HCT116 (cell line): ENCODE measurements around the gene SAMD4B. TPM values are rescaled to one million over a fixed set of nuclear protein-coding genes. Genes with fewer than 3 reads are reported as not detected.
"Not testable (repeated sequence)": the region's sequence is repeated elsewhere in the genome, so short reads cannot be mapped to it uniquely, and the experiment has no call there.

ENCODE experiments used
- ATAC-seq: fragments of 200-7000 bp; cut with Tn5 transposase; 2 replicates; pipeline ENCODE4 v1.9.1; 2020; ENCODE audit warnings: mild to moderate bottlenecking, moderate library complexity
- BruUV-seq: library from RNA; stranded (reverse); fragments of 400-500 nt; replicated peaks from 2 replicates; lab custom pipeline; 2021; lab: Mats Ljungman, UMichigan
- CTCF ChIA-PET: fragments of 300-600 bp; sonication (Branson Sonifier 250); formaldehyde crosslinking; loops from one replicate; lab custom pipeline; 2021; ENCODE audit warnings: antibody characterized with exemption; lab: Charles Lee
- POLR2A ChIA-PET: fragments of 300-600, 350-600 bp; sonication (Branson Sonifier 250); formaldehyde crosslinking; loops from one replicate; lab custom pipeline; 2021; ENCODE audit warnings: antibody characterized with exemption; lab: Charles Lee
- RAD21 ChIA-PET, 2 experiments: fragments of 300-600 bp; sonication (Branson Sonifier 250); formaldehyde crosslinking; loops; one replicate each; lab custom pipeline; 2023; ENCODE audit warnings: low total read pairs in 2 of 2; ENCODE audit not compliant: uncharacterized antibody in 2 of 2, unreplicated experiment in 2 of 2, low non-redundant PET in 1 of 2; lab: Charles Lee
- DNase-seq: peaks from one replicate; pipeline ENCODE4 v3.0.0-alpha.2; 2010; ENCODE audit warnings: low read depth, low spot score
- H2AFZ ChIP-seq: fragments of 200-600 bp; shearing (Covaris generic), sonication (generic); 2 replicates; pipeline ENCODE4 v1.6.1; 2017; ENCODE audit warnings: low read depth, mixed run types, mixed read lengths, antibody characterized with exemption, low read length; ENCODE audit not compliant: poor library complexity, severe bottlenecking
- H3K27ac ChIP-seq: 2 replicates; pipeline ENCODE4 v1.5.1; 2012; ENCODE audit warnings: low read depth, low read length
- H3K27me3 ChIP-seq: fragments of 200-600 bp; sonication (generic); 2 replicates; pipeline ENCODE4 v1.6.1; 2016; ENCODE audit warnings: mixed run types, low read length, mixed read lengths; ENCODE audit not compliant: insufficient read depth
- H3K36me3 ChIP-seq, 2 experiments: fragments of 200-500 bp in 1 of 2; fragments of 200-600 bp in 1 of 2; sonication (Bioruptor generic) in 1 of 2; sonication (generic) in 1 of 2; 2 replicates each; pipeline versions ENCODE4 v1.5.1 to v1.6.1; 2014 to 2016; ENCODE audit warnings: low read length in 2 of 2, inconsistent platforms in 1 of 2, mixed read lengths in 1 of 2, mixed run types in 1 of 2; ENCODE audit not compliant: insufficient read depth in 2 of 2, control insufficient read depth in 1 of 2
- H3K4me1 ChIP-seq, 2 experiments: fragments of 200-600 bp in 1 of 2; sonication (generic) in 1 of 2; 2 replicates each; pipeline versions ENCODE4 v1.5.1 to v1.6.1; 2012 to 2017; ENCODE audit warnings: low read length in 2 of 2, inconsistent platforms in 1 of 2, mild to moderate bottlenecking in 1 of 2, mixed read lengths in 1 of 2, mixed run types in 1 of 2, moderate library complexity in 1 of 2; ENCODE audit not compliant: insufficient read depth in 2 of 2, control insufficient read depth in 1 of 2
- H3K4me2 ChIP-seq: fragments of 200-600 bp; sonication (generic); 2 replicates; pipeline ENCODE4 v1.6.1; 2017; ENCODE audit warnings: mixed run types, low read length, mixed read lengths
- H3K4me3 ChIP-seq, 2 experiments: fragments of 200-600 bp in 1 of 2; sonication (generic) in 1 of 2; replicated peaks in 1 of 2; 2 replicates each; pipeline ENCODE4 v1.5.1; 2011 to 2016; ENCODE audit warnings: low read length in 2 of 2, control low read depth in 1 of 2, low read depth in 1 of 2, mild to moderate bottlenecking in 1 of 2, mixed read lengths in 1 of 2, mixed run types in 1 of 2
- H3K79me2 ChIP-seq: fragments of 200-600 bp; sonication (generic); 2 replicates; pipeline ENCODE4 v1.6.1; 2017; ENCODE audit warnings: mild to moderate bottlenecking, mixed run types, low read length, moderate library complexity, mixed read lengths; ENCODE audit not compliant: insufficient read depth
- H3K9ac ChIP-seq: fragments of 200-600 bp; sonication (generic); 2 replicates; pipeline ENCODE4 v1.6.1; 2016; ENCODE audit warnings: low read length, mixed read lengths
- H3K9me2 ChIP-seq: fragments of 200-600 bp; sonication (generic), shearing (Covaris generic); 2 replicates; pipeline ENCODE4 v1.6.1; 2017; ENCODE audit warnings: mixed run types, mild to moderate bottlenecking, moderate library complexity; ENCODE audit not compliant: insufficient read depth
- H3K9me3 ChIP-seq, 2 experiments: fragments of 200-500 bp in 1 of 2; fragments of 200-600 bp in 1 of 2; sonication (Bioruptor generic) in 1 of 2; sonication (generic) in 1 of 2; 2 replicates each; pipeline ENCODE4 v1.6.1; 2014 to 2017; ENCODE audit warnings: low read length in 2 of 2, mixed read lengths in 2 of 2, inconsistent platforms in 1 of 2, low read depth in 1 of 2, mild to moderate bottlenecking in 1 of 2, mixed run types in 1 of 2, moderate library complexity in 1 of 2; ENCODE audit not compliant: control insufficient read depth in 1 of 2, insufficient read depth in 1 of 2
- H4K20me1 ChIP-seq: fragments of 200-600 bp; sonication (generic), shearing (Covaris generic); 2 replicates; pipeline ENCODE4 v1.6.1; 2017; ENCODE audit warnings: mixed run types, mild to moderate bottlenecking, moderate library complexity; ENCODE audit not compliant: insufficient read depth
- CBX3 ChIP-seq: IDR thresholded peaks from 2 replicates; pipeline ENCODE4 v1.6.1; 2012; ENCODE audit warnings: low read depth
- CTCF ChIP-seq, 3 experiments: fragments of 200-600 bp in 1 of 3; sonication (generic) in 1 of 3; IDR thresholded peaks in 2 of 3; conservative IDR thresholded peaks in 1 of 3; 2 replicates each; pipeline ENCODE4 v1.5.1; 2012 to 2017; ENCODE audit warnings: low read depth in 2 of 3, low read length in 2 of 3, antibody characterized with exemption in 1 of 3, borderline replicate concordance in 1 of 3, control low read depth in 1 of 3, mild to moderate bottlenecking in 1 of 3, mixed read lengths in 1 of 3, mixed run types in 1 of 3, moderate library complexity in 1 of 3; ENCODE audit not compliant: insufficient read depth in 1 of 3
- EGR1 ChIP-seq: IDR thresholded peaks from 2 replicates; pipeline ENCODE4 v1.6.1; 2012; ENCODE audit warnings: low read depth
- ELF1 ChIP-seq: IDR thresholded peaks from 2 replicates; pipeline ENCODE4 v1.6.1; 2012; ENCODE audit warnings: low read depth, borderline replicate concordance
- EZH2 ChIP-seq: fragments of 200-600 bp; sonication (generic); IDR thresholded peaks from 2 replicates; pipeline ENCODE4 v1.6.1; 2017; ENCODE audit warnings: antibody characterized with exemption, mixed run types
- FOSL1 ChIP-seq: IDR thresholded peaks from 2 replicates; pipeline ENCODE4 v1.6.1; 2012; ENCODE audit warnings: low read depth
- JUND ChIP-seq: IDR thresholded peaks from 2 replicates; pipeline ENCODE4 v1.6.1; 2012
- POLR2A ChIP-seq: IDR thresholded peaks from 2 replicates; pipeline ENCODE4 v1.7.0; 2011; ENCODE audit warnings: borderline replicate concordance; ENCODE audit not compliant: insufficient read depth, insufficient read length; ENCODE audit errors: extremely low read depth
- REST ChIP-seq: IDR thresholded peaks from 2 replicates; pipeline ENCODE4 v1.6.1; 2012; ENCODE audit warnings: low read depth
- TCF7L2 ChIP-seq: IDR thresholded peaks from 2 replicates; pipeline ENCODE4 v1.7.0; 2011; ENCODE audit warnings: borderline replicate concordance, inconsistent platforms; ENCODE audit not compliant: insufficient read depth, insufficient read length; ENCODE audit errors: extremely low read depth
- intact Hi-C: fragments of 100-400 bp; cut with micrococcal nuclease; formaldehyde crosslinking; loops from 2 replicates; pipeline ENCODE4 v1.10.0; 2022
- total RNA-seq: library from RNA; stranded (reverse); gene quantifications from one replicate; pipeline ENCODE4 v1.2.1, GENCODE V29; 2021; ENCODE audit not compliant: unreplicated experiment
- TF ChIP-seq, protein P1 (sequence below): IDR thresholded peaks from 2 replicates; pipeline ENCODE4 v1.6.1; 2012
- TF ChIP-seq, protein P2 (sequence below): IDR thresholded peaks from 2 replicates; pipeline ENCODE4 v1.6.1; 2012

SAMD4B gene
- total RNA-seq, 1 experiment from 2014 or later, result 127 TPM

DNA sequence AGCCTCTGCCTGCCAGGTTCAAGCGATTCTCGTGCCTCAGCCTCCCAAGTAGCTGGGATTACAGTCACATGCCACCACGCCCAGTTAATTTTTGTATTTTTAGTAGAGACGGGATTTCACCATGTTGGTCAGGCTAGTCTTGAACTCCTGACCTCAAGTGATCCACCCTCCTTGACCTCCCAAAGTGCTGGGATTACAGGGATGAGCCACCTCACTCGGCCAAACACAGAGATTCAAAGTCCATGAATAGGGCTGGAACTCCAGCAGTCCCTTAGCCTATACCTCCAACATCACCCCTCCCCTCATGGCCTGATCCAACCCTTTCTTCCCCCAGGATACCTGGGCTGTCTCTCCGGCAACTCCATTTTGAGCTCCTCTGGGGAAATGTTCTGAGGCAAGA lies 9.5 kb upstream of the SAMD4B start:
- CTCF ChIA-PET, result interaction anchor here (0.6 kb wide), 1 partner anchor 434 kb away, joined by 4 read pairs; no protein-coding TSS in a partner anchor
- H4K20me1 ChIP-seq, H3K36me3 ChIP-seq, RAD21 ChIA-PET, H3K9me3 ChIP-seq, H3K79me2 ChIP-seq, intact Hi-C loops, H3K9ac ChIP-seq, H3K27ac ChIP-seq, H3K9me2 ChIP-seq, ATAC-seq, DNase-seq, H3K27me3 ChIP-seq, H2AFZ ChIP-seq, H3K4me1 ChIP-seq, H3K4me2 ChIP-seq, BruUV-seq, H3K4me3 ChIP-seq: not testable (repeated sequence)
- POLR2A ChIA-PET, result interaction anchor here (0.6 kb wide), 1 partner anchor 995 kb away, joined by 3 read pairs; no protein-coding TSS in a partner anchor

DNA sequence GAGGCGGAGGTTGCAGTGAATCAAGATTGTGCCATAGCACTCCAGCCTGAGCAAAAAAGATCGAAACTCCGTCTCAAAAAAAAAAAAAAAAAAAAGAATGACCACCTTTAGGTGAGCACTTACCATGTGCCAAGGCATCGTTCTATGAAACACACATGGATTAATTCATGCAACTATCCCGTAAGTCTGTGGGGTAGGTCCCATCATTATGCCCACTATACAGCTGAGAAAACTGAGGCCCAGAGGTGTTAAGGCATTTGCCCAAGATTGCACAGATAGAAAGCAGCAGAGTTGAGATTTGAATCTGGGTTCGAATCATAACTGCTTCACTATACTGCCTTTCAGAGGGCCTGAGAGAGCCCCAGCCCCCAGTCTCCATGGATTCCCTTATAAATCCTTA lies 8.7 kb upstream of the SAMD4B start:
- no peaks in the 10 kb centered on the region for H3K36me3 ChIP-seq
- intact Hi-C loops, result no loop called here
- no peak overlapping the region for H3K9ac ChIP-seq
- POLR2A ChIA-PET, result no interaction called here
- CTCF ChIA-PET, result interaction anchor here (0.6 to 1.2 kb wide), 2 partner anchors 211 to 433 kb away, joined by 3 to 4 read pairs; no protein-coding TSS in a partner anchor
- H3K27ac ChIP-seq, result no peak overlapping the region
- ATAC-seq (no peak), DNase-seq (no peak)
- no peak for TF ChIP-seq TCF7L2
- no peak for TF ChIP-seq REST
- TF ChIP-seq, protein P1, sequence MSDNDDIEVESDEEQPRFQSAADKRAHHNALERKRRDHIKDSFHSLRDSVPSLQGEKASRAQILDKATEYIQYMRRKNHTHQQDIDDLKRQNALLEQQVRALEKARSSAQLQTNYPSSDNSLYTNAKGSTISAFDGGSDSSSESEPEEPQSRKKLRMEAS, result no peak
- TF ChIP-seq FOSL1, result no peak
- no peak for TF ChIP-seq ELF1
- TF ChIP-seq POLR2A, result no peak
- TF ChIP-seq JUND, result no peak
- no peak for TF ChIP-seq CTCF (IDR thresholded peaks at IDR 0.05 in 2 of 3, conservative IDR thresholded peaks at IDR 0.05 in 1 of 3; ENCODE audit: borderline replicate concordance in 1 of 3, insufficient read depth in 1 of 3, low read depth in 2 of 3, low read length in 2 of 3)
- no peak for TF ChIP-seq CBX3
- TF ChIP-seq EGR1, result no peak
- TF ChIP-seq, protein P2, sequence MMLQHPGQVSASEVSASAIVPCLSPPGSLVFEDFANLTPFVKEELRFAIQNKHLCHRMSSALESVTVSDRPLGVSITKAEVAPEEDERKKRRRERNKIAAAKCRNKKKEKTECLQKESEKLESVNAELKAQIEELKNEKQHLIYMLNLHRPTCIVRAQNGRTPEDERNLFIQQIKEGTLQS, result no peak
- no peak for TF ChIP-seq EZH2
- H2AFZ ChIP-seq, result no peak overlapping the region
- H4K20me1 ChIP-seq, result no peaks in the 10 kb centered on the region
- BruUV-seq, result no TSS peak
- peaks cover 0 to 9% of the 10 kb centered on the region in 2 experiments; a peak in 1 of 4 replicates for H3K4me1 ChIP-seq
- H3K9me2 ChIP-seq, result no peaks in the 10 kb centered on the region
- RAD21 ChIA-PET, result no interaction called here
- no peak overlapping the region for H3K4me2 ChIP-seq
- H3K27me3 ChIP-seq, result no peaks in the 10 kb centered on the region
- no peaks in the 10 kb centered on the region for H3K9me3 ChIP-seq
- no peak overlapping the region for H3K4me3 ChIP-seq
- no peaks in the 10 kb centered on the region for H3K79me2 ChIP-seq
